Smooth muscle cell (in vitro differentiated cells): ENCODE data around the gene PSMB7. TPM values are rescaled to one million over a fixed set of nuclear protein-coding genes. Genes with fewer than 3 reads are reported as not detected.

Source experiments
- DNase-seq: peaks from one replicate; lab custom pipeline; 2025; ENCODE audit not compliant: unreplicated experiment; lab: John Stamatoyannopoulos, UW
- H2AFZ ChIP-seq: fragments of 200-600 bp; sonication (generic); 2 replicates; pipeline ENCODE4 v1.6.0; 2016; ENCODE audit warnings: antibody characterized with exemption, low read depth, mild to moderate bottlenecking
- H3F3A ChIP-seq: fragments of 200-600 bp; sonication (generic); 2 replicates; pipeline ENCODE4 v1.6.0; 2017; ENCODE audit warnings: antibody characterized with exemption, low read depth
- H3K27ac ChIP-seq: fragments of 200-600 bp; sonication (generic); 2 replicates; pipeline ENCODE4 v1.5.1; 2016; ENCODE audit warnings: low read depth, mild to moderate bottlenecking
- H3K27me3 ChIP-seq: fragments of 200-600 bp; sonication (generic); 2 replicates; pipeline ENCODE4 v1.6.1; 2016; ENCODE audit warnings: low read depth, mild to moderate bottlenecking
- H3K36me3 ChIP-seq: fragments of 200-600 bp; sonication (generic); 2 replicates; pipeline ENCODE4 v1.5.1; 2016; ENCODE audit warnings: low read depth
- H3K4me1 ChIP-seq: fragments of 200-600 bp; sonication (generic); 2 replicates; pipeline ENCODE4 v1.5.1; 2016; ENCODE audit warnings: low read depth
- H3K4me2 ChIP-seq: fragments of 200-600 bp; sonication (generic); 2 replicates; pipeline ENCODE4 v1.6.0; 2016; ENCODE audit warnings: mild to moderate bottlenecking
- H3K4me3 ChIP-seq: fragments of 200-600 bp; sonication (generic); 2 replicates; pipeline ENCODE4 v1.5.1; 2016; ENCODE audit warnings: mild to moderate bottlenecking
- H3K79me2 ChIP-seq: fragments of 200-600 bp; sonication (generic); 2 replicates; pipeline ENCODE4 v1.6.0; 2016; ENCODE audit warnings: low read depth, mild to moderate bottlenecking
- H3K9ac ChIP-seq: fragments of 200-600 bp; sonication (generic); 2 replicates; pipeline ENCODE4 v1.6.0; 2016; ENCODE audit warnings: low read depth
- H3K9me3 ChIP-seq: fragments of 200-600 bp; sonication (generic); replicated peaks from 2 replicates; pipeline ENCODE4 v1.5.1; 2016; ENCODE audit warnings: low read depth
- H4K20me1 ChIP-seq: fragments of 200-600 bp; sonication (generic); 2 replicates; pipeline ENCODE4 v1.6.0; 2016; ENCODE audit warnings: low read depth
- WGBS: methylation state at CpG from one replicate; pipeline ENCODE4 v1.1.7; 2016; ENCODE audit warnings: low lambda C conversion rate; 5-methylcytosine and 5-hydroxymethylcytosine counted together
- polyA plus RNA-seq: library from polyadenylated mRNA; unstranded; fragments of >200 nt; fragmentation: Nextera tagmentation; extraction: Ambion mirVana; gene quantifications from 2 replicates; pipeline ENCODE4 v1.2.1, GENCODE V29; 2016
- total RNA-seq: library from RNA; depleted of rRNA; stranded (reverse); fragments of >200 nt; gene quantifications from 2 replicates; pipeline ENCODE4 v1.2.3, GENCODE V29; 2014
- TF ChIP-seq, protein P1 (sequence below): fragments of 200-600 bp; sonication (generic); IDR thresholded peaks from 2 replicates; pipeline ENCODE4 v1.5.1; 2017; ENCODE audit warnings: borderline replicate concordance, mild to moderate bottlenecking, antibody characterized with exemption; ENCODE audit not compliant: insufficient read depth, poor library complexity, severe bottlenecking

The PSMB7 gene
- total and polyA plus RNA-seq, 2 experiments from 2014 or later: 246 to 302 TPM

DNA sequence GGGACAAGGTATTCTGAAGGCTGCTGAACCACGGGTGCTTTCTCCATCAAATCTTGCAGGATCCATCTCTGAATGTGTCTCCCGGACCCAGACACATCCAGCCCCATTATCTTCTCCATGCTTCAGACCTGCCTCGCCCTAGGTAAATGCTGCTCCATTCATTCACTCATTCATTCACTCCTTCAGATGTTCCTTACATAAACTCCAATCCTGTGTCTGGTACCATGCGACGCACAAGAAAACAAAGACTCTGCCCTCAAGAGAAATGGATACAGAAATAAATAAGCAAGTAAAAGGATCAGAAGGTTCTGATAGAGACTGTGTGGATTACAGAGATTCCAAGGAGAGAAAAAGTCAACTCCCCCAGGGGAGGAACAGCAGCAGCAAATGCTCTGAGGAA lies 7.9 kb upstream of the PSMB7 start:
- Histone ChIP-seq H3K4me1 (no peaks in the 10 kb centered on the region), H3K36me3 (no peaks in the 10 kb centered on the region), H4K20me1 (no peaks in the 10 kb centered on the region), H3K4me3 (no peak overlapping the region), H3K79me2 (no peaks in the 10 kb centered on the region), H3K9ac (no peak overlapping the region), H3K27ac (no peak overlapping the region), H3F3A (no peaks in the 10 kb centered on the region), H2AFZ (no peak overlapping the region), H3K9me3 (no peaks in the 10 kb centered on the region), H3K27me3 (no peaks in the 10 kb centered on the region), H3K4me2 (no peak overlapping the region)
- WGBS: 99% methylated on average over 5 of the region's 5 CpGs
- DNase-seq: no peak
- TF ChIP-seq, protein P1, sequence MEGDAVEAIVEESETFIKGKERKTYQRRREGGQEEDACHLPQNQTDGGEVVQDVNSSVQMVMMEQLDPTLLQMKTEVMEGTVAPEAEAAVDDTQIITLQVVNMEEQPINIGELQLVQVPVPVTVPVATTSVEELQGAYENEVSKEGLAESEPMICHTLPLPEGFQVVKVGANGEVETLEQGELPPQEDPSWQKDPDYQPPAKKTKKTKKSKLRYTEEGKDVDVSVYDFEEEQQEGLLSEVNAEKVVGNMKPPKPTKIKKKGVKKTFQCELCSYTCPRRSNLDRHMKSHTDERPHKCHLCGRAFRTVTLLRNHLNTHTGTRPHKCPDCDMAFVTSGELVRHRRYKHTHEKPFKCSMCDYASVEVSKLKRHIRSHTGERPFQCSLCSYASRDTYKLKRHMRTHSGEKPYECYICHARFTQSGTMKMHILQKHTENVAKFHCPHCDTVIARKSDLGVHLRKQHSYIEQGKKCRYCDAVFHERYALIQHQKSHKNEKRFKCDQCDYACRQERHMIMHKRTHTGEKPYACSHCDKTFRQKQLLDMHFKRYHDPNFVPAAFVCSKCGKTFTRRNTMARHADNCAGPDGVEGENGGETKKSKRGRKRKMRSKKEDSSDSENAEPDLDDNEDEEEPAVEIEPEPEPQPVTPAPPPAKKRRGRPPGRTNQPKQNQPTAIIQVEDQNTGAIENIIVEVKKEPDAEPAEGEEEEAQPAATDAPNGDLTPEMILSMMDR: no peak

- no peak overlapping the region for H3K4me2 ChIP-seq
- H4K20me1 ChIP-seq: no peaks in the 10 kb centered on the region
- no peaks in the 10 kb centered on the region for H3K9me3 ChIP-seq
- H3K27me3 ChIP-seq: no peaks in the 10 kb centered on the region
- H3K4me3 ChIP-seq: no peak overlapping the region
- 90% methylated on average over 7 of the region's 7 CpGs for WGBS
- no peaks in the 10 kb centered on the region for H3K4me1 ChIP-seq
- no peaks in the 10 kb centered on the region for H3K36me3 ChIP-seq
- no peaks in the 10 kb centered on the region for H3K79me2 ChIP-seq
- DNase-seq: no peak
- H3F3A ChIP-seq: no peaks in the 10 kb centered on the region
- H3K27ac ChIP-seq: no peak overlapping the region
- H2AFZ ChIP-seq: no peak overlapping the region
- H3K9ac ChIP-seq: no peak overlapping the region
- TF ChIP-seq, protein P1: no peak
These were observed 5.8 kb upstream of the PSMB7 start for GRCh38 chr9:124420991-124421543.

DNA sequence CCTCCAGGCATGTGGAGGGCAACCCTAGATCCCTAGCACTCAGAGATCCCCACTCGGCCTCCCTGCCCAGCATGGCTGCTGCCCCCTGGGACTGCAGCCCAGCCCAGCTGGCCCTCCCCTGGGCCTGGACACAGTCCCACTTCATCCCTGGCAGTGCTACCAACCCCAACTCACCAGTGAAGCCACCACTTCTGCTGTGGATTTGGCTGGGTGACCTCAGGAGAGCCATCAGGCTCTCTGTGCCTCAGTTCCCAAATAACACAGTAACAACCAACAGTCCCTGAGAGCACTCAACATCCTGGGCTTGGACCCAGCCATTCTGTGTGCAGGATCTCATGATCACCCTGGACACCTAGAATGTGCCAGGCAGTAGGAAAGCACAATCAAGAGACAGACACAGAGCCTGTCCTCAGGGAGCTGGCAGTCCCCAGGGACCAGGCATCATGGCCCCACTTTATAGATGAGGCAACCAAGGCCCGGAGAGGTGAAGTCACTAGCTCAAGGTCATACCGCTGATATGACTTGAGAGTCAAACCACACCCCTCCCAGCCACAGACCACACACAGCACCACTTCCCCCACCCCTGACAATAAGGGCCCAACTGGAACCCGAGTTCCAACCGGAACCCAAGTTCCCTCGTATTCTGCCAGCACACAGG lies 4.7 kb upstream of the PSMB7 start:
- Histone ChIP-seq H3K9me3 (no peaks in the 10 kb centered on the region), H3K4me1 (no peaks in the 10 kb centered on the region), H3K27ac (no peak overlapping the region), H3K4me2 (no peak overlapping the region), H3F3A (no peaks in the 10 kb centered on the region), H3K4me3 (no peak overlapping the region), H3K27me3 (no peaks in the 10 kb centered on the region), H4K20me1 (no peaks in the 10 kb centered on the region), H2AFZ (no peak overlapping the region), H3K9ac (no peak overlapping the region), H3K36me3 (no peaks in the 10 kb centered on the region), H3K79me2 (no peaks in the 10 kb centered on the region)
- TF ChIP-seq, protein P1: no peak
- DNase-seq: no peak
- 78% methylated on average over 6 of the region's 6 CpGs for WGBS
